ENCODE data around the gene RPL36.
A peak's percentile ranks its signal among the peaks of the same experiment; 100 is the strongest.
"Not testable (repeated sequence)": the region's sequence is repeated elsewhere in the genome, so short reads cannot be mapped to it uniquely, and the experiment has no call there.

Gene RPL36

GRCh38 chr19:5707576-5708575, 17.8 kb downstream of the RPL36 start:
- no peak for DNase-seq

GRCh38 chr19:5711025-5711424, 20.9 kb downstream of the RPL36 start:
- no peak for DNase-seq

GRCh38 chr19:5711713-5712161, 21.6 kb downstream of the RPL36 start:
- DNase-seq: no peak

DNA sequence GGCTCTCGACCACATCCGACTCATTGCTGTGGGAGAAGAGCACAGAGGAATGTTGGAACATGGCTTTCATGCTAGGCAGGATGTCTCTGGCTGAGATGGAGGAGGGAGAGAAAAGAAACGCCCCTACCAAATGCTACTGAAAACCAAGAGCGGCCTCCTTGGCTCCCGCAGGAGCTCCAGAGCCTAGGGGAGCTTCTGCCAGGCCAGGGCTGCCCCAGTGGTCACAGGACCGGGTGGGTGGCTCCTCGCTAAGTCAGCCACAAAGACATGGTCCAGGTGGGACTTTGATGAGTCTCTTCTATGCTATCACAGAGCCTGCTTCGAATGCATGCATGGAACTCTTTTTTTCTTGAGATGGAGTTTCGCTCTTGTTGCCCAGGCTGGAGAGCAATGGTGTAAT, 23.1 kb downstream of the RPL36 start:
- no peak for DNase-seq

DNA sequence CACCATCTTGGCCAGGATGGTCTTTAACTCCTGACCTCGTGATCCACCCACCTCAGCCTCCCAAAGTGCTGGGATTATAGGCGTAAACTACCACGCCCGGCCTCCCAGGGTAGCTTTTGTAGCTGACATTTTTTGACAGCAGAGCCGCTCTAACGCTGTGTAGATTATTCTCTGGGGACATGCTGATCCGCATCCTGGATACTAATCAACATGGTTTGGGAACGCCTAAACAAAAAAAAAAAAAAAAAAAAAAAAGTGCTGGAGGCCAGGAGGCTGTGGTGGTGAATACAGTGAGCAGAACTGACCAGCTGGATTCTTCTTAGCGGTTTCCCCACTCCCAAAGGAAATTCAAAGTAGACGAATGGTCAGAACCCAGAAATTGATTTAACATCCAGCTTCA, 24.7 kb downstream of the RPL36 start:
- DNase-seq: no peak

GRCh38 chr19:5717215-5717935, 27.3 kb downstream of the RPL36 start:
- DNase-seq: no peak

GRCh38 chr19:5718037-5718578, 28.0 kb downstream of the RPL36 start:
- peak; percentile 80 for DNase-seq

GRCh38 chr19:5718579-5719273, 28.6 kb downstream of the RPL36 start:
- DNase-seq: peak; percentile 72

DNA sequence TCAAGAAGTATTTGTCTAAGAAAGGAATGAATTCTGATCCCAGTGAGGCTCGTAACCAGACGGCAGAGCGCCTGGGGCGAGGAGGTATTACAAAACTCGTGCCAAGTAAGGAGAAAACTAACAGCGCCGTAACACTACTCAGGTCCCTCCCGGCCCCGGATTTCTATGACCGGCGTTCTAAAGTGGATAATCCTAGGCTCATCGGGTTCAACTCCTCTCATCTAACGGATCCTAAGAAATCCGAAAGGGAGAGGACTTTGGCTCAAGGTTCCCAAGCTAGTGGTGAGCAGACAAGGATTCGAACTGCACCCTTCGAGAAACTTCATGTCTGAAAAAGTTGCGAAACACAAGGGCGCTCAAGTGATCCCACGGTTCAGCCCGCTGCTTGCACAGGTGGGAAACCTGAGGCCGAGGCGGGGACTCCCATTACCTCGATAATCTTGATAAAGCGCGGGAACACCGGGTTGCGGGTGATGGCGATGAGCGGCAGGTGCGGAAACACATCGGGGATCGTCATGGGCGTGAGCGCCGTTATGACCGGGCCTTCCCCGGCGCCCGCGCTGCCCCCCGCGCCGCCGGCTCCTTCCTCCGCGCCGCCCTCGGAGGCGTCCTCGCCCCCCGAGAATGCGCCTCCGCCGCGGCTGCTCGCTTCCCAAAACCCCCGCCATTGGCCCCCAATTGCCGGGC, 29.3 kb downstream of the RPL36 start:
- DNase-seq: peak; percentile 65

GRCh38 chr19:5719961-5720790, 30.1 kb downstream of the RPL36 start, which contains the start of the genes CATSPERD and LONP1:
Gene CATSPERD, plus strand, starts transcription at chr19:5720637. Its CDS starts 101 bp downstream, at chr19:5720738.
Gene LONP1, minus strand, starts transcription at chr19:5720146. Its CDS starts 14 bp downstream, at chr19:5720132.
- DNase-seq: peak; percentile 98

GRCh38 chr19:5727453-5728050, 37.5 kb downstream of the RPL36 start:
- no peak for DNase-seq

GRCh38 chr19:5733172-5733571, 43.1 kb downstream of the RPL36 start:
- DNase-seq: not testable (repeated sequence)

DNA sequence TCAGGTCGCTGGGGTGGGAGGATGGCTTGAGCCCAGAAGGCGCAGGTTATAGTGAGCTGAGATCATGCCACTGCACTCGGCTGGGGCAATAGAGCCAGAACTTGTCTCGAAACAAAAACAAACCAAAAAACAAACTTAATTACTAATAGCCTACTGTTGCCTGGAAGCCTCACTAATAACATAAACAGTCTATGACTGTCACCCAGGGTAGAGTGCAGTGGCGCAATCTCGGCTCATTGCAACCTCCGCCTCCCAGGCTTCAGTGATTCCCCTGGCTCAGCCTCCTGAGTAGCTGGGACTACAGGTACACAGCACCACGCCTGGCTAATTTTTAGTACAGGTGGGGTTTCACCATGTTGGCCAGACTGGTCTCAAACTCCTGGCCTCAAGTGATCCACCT, 48.3 kb downstream of the RPL36 start:
- DNase-seq: no peak
